OCI-M2 (cell line): ENCODE data around the gene CSMD2.

Experiments used
- DNase-seq: peaks from one replicate; lab custom pipeline; 2025; ENCODE audit not compliant: unreplicated experiment; lab: John Stamatoyannopoulos, UW

Gene CSMD2

GRCh38 chr1:33824321-33824720 is 340.7 kb downstream of the CSMD2 start:
- no peak for DNase-seq

GRCh38 chr1:33823830-33824229 is 341.2 kb downstream of the CSMD2 start:
- DNase-seq, result no peak

- DNase-seq, result no peak
Observed at GRCh38 chr1:33823401-33823800, 341.6 kb downstream of the CSMD2 start.

GRCh38 chr1:33822396-33822795 is 342.6 kb downstream of the CSMD2 start:
- DNase-seq, result no peak

GRCh38 chr1:33821291-33821690 is 343.7 kb downstream of the CSMD2 start:
- no peak for DNase-seq

- no peak for DNase-seq
Observed at GRCh38 chr1:33820804-33821203, 344.2 kb downstream of the CSMD2 start.

- DNase-seq, result no peak
Observed at GRCh38 chr1:33819913-33820311, 345.1 kb downstream of the CSMD2 start.

- DNase-seq, result no peak
Observed at GRCh38 chr1:33819290-33819912, 345.6 kb downstream of the CSMD2 start.

- no peak for DNase-seq
Observed at GRCh38 chr1:33818071-33818470, 347.0 kb downstream of the CSMD2 start.

- DNase-seq, result no peak
Observed at GRCh38 chr1:33815061-33815460, 350.0 kb downstream of the CSMD2 start.

GRCh38 chr1:33814166-33814565 is 350.9 kb downstream of the CSMD2 start:
- DNase-seq, result no peak

GRCh38 chr1:33810571-33810970 is 354.5 kb downstream of the CSMD2 start:
- no peak for DNase-seq

GRCh38 chr1:33805988-33806387 is 359.0 kb downstream of the CSMD2 start:
- DNase-seq, result no peak

GRCh38 chr1:33802268-33802667 is 362.8 kb downstream of the CSMD2 start:
- DNase-seq, result no peak

GRCh38 chr1:33797849-33798248 is 367.2 kb downstream of the CSMD2 start:
- DNase-seq, result no peak

- DNase-seq, result no peak
Observed at GRCh38 chr1:33792651-33793050, 372.4 kb downstream of the CSMD2 start.

- no peak for DNase-seq
Observed at GRCh38 chr1:33792216-33792615, 372.8 kb downstream of the CSMD2 start.

- DNase-seq, result no peak
Observed at GRCh38 chr1:33791251-33791650, 373.8 kb downstream of the CSMD2 start.

GRCh38 chr1:33790577-33790976 is 374.5 kb downstream of the CSMD2 start:
- no peak for DNase-seq

- DNase-seq, result no peak
Observed at GRCh38 chr1:33784876-33785275, 380.2 kb downstream of the CSMD2 start.

GRCh38 chr1:33782776-33783175 is 382.3 kb downstream of the CSMD2 start:
- DNase-seq, result no peak

GRCh38 chr1:33781652-33782051 is 383.4 kb downstream of the CSMD2 start:
- no peak for DNase-seq

- no peak for DNase-seq
Observed at GRCh38 chr1:33777337-33777736, 387.7 kb downstream of the CSMD2 start.
